Measurements from ENCODE around the gene IGF2BP1. TPM values are rescaled to one million over a fixed set of nuclear protein-coding genes. Genes with fewer than 3 reads are reported as not detected.
"Not testable (repeated sequence)": the region's sequence is repeated elsewhere in the genome, so short reads cannot be mapped to it uniquely, and the experiment has no call there.

The IGF2BP1 gene
- total RNA-seq, 2 experiments from 2014 or later = not detected

DNA sequence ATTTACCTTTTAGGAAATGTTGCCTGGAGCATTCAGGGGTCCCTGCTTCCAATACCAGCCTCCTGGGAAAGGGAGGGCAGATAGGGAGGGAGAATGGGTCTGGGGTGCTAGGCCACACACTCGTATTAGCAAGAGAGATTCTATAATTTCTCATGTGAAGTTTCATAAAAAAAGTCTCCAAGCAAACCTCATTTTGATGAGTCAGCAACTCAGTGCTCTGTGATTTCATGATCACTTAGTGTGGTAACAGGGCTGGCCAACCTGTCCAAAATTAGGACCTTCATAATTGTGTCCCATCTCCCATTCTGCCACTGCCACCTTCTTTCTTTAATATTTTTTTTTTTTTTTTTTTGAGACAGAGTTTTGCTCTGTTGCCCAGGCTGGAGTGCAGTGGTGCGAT is 41.4 kb downstream of the IGF2BP1 start:
- CTCF ChIA-PET = no interaction called here
- Histone ChIP-seq H3K4me1 (ENCODE audit: insufficient read depth, low read length) (no peaks in the 10 kb centered on the region), H3K36me3 (ENCODE audit: insufficient read depth, low read length) (no peaks in the 10 kb centered on the region), H3K27ac (ENCODE audit: low read depth in 1 of 2, low read length in 2 of 2) (no peak overlapping the region), H3K4me3 (ENCODE audit: low read length) (no peak overlapping the region), H3K9me3 (ENCODE audit: control insufficient read depth in 1 of 2, insufficient read depth in 1 of 2, low read length in 2 of 2) (peaks cover 0 to 9% of the 10 kb centered on the region in 2 experiments), H3K27me3 (ENCODE audit: control insufficient read depth in 1 of 2, insufficient read depth in 2 of 2, low read length in 2 of 2) (peaks cover 3 to 6% of the 10 kb centered on the region in 2 experiments)
- intact Hi-C loops (cut with DNase I, micrococcal nuclease) = no loop called here
- no peak for DNase-seq
- H3K36me3 Mint-ChIP-seq (ENCODE audit: low read depth) = no peaks in the 10 kb centered on the region
- H3K9me3 Mint-ChIP-seq = no peaks in the 10 kb centered on the region
- ATAC-seq (ENCODE audit: poor library complexity) = no peak
- TF ChIP-seq CTCF (IDR thresholded peaks at IDR 0.05) = no peak
- peaks cover 36% of the 10 kb centered on the region for H3K27me3 Mint-ChIP-seq
- H3K4me3 Mint-ChIP-seq = no peak overlapping the region
- no peaks in the 10 kb centered on the region for H3K4me1 Mint-ChIP-seq (ENCODE audit: low read depth)
- H3K27ac Mint-ChIP-seq = no peak overlapping the region
- POLR2A ChIA-PET = no interaction called here

GRCh38 chr17:49039518-49039917 is 42.3 kb downstream of the IGF2BP1 start:
- POLR2A ChIA-PET = interaction anchor here (0.6 kb wide), 1 partner anchor 318 kb away, joined by 5 read pairs; no protein-coding TSS in a partner anchor
- H3K4me3 Mint-ChIP-seq; intact Hi-C loops (cut with DNase I, micrococcal nuclease); H3K27ac Mint-ChIP-seq; H3K4me3 ChIP-seq (ENCODE audit: low read length); DNase-seq; CTCF ChIA-PET; H3K9me3 ChIP-seq (ENCODE audit: control insufficient read depth in 1 of 2, insufficient read depth in 1 of 2, low read length in 2 of 2); H3K36me3 Mint-ChIP-seq (ENCODE audit: low read depth); H3K27ac ChIP-seq (ENCODE audit: low read depth in 1 of 2, low read length in 2 of 2); H3K27me3 ChIP-seq (ENCODE audit: control insufficient read depth in 1 of 2, insufficient read depth in 2 of 2, low read length in 2 of 2); ATAC-seq (ENCODE audit: poor library complexity); H3K4me1 ChIP-seq (ENCODE audit: insufficient read depth, low read length); H3K36me3 ChIP-seq (ENCODE audit: insufficient read depth, low read length); H3K9me3 Mint-ChIP-seq; H3K4me1 Mint-ChIP-seq (ENCODE audit: low read depth): not testable (repeated sequence)
- peaks cover 42% of the 10 kb centered on the region for H3K27me3 Mint-ChIP-seq

DNA sequence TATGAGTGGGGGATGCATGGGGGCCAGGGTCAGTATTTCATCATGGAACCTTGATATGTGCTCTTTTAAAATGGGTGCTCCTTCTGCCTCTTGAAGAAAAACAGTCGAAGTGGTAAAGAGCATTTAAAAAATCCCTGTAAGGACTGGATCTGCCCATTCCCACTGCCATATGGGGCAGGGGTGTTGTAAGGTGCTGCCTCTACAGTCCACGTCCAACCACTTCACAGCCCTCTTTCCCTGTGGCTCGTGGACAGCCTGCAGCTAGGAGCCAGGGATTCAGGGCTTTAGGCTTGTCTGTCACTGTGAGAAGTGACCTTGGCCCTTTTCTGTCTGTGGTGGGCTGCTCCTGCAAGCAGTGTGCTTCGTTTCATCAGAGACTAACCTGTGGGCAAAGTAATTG is 44.3 kb downstream of the IGF2BP1 start:
- no peak for TF ChIP-seq CTCF (IDR thresholded peaks at IDR 0.05)
- Mint-ChIP-seq H3K9me3 (no peaks in the 10 kb centered on the region), H3K27ac (no peak overlapping the region), H3K4me3 (no peak overlapping the region), H3K4me1 (ENCODE audit: low read depth) (no peaks in the 10 kb centered on the region), H3K36me3 (ENCODE audit: low read depth) (no peaks in the 10 kb centered on the region), H3K27me3 (peaks cover 52% of the 10 kb centered on the region)
- POLR2A ChIA-PET = no interaction called here
- H3K27ac ChIP-seq (ENCODE audit: low read depth in 1 of 2, low read length in 2 of 2) = no peak overlapping the region
- intact Hi-C loops (cut with DNase I, micrococcal nuclease) = no loop called here
- H3K4me3 ChIP-seq (ENCODE audit: low read length) = no peak overlapping the region
- DNase-seq (no peak), ATAC-seq (ENCODE audit: poor library complexity) (no peak)
- H3K4me1 ChIP-seq (ENCODE audit: insufficient read depth, low read length) = no peaks in the 10 kb centered on the region
- CTCF ChIA-PET = no interaction called here
- no peaks in the 10 kb centered on the region for H3K36me3 ChIP-seq (ENCODE audit: insufficient read depth, low read length)
- no peaks in the 10 kb centered on the region for H3K9me3 ChIP-seq (ENCODE audit: control insufficient read depth in 1 of 2, insufficient read depth in 1 of 2, low read length in 2 of 2)
- peaks cover 0 to 11% of the 10 kb centered on the region in 2 experiments for H3K27me3 ChIP-seq (ENCODE audit: control insufficient read depth in 1 of 2, insufficient read depth in 2 of 2, low read length in 2 of 2)

DNA sequence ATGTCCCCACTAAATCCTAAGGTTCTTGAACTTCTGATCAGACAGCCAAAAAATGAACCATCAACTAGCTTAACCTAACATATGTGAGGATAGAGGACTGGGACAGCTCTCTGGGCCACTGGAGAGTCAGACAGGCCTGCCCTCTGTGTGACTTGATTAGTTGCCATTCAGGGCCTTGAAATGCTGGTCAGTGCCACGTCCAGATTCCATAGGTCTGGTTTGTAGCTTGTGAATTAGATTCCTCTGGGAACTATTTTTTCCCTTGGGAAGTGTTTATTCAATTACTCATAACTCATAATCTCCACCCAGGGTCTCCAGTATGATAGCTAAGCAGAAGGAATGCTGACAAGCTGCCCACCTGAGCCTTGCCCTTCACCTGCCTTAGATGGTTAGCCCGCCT is 48.2 kb downstream of the IGF2BP1 start:
- Mint-ChIP-seq H3K4me3 (no peak overlapping the region), H3K27me3 (peaks cover 54% of the 10 kb centered on the region), H3K9me3 (no peaks in the 10 kb centered on the region), H3K36me3 (ENCODE audit: low read depth) (no peaks in the 10 kb centered on the region), H3K27ac (no peak overlapping the region), H3K4me1 (ENCODE audit: low read depth) (no peaks in the 10 kb centered on the region)
- intact Hi-C loops (cut with DNase I, micrococcal nuclease) = no loop called here
- Histone ChIP-seq H3K4me1 (ENCODE audit: insufficient read depth, low read length) (no peaks in the 10 kb centered on the region), H3K4me3 (ENCODE audit: low read length) (no peak overlapping the region), H3K36me3 (ENCODE audit: insufficient read depth, low read length) (no peaks in the 10 kb centered on the region), H3K27me3 (ENCODE audit: control insufficient read depth in 1 of 2, insufficient read depth in 2 of 2, low read length in 2 of 2) (peaks cover 3 to 11% of the 10 kb centered on the region in 2 experiments), H3K9me3 (ENCODE audit: control insufficient read depth in 1 of 2, insufficient read depth in 1 of 2, low read length in 2 of 2) (no peaks in the 10 kb centered on the region), H3K27ac (ENCODE audit: low read depth in 1 of 2, low read length in 2 of 2) (no peak overlapping the region)
- ATAC-seq (ENCODE audit: poor library complexity) = no peak
- no peak for DNase-seq
- ChIA-PET POLR2A (no interaction called here), CTCF (interaction anchor here (0.8 kb wide), 1 partner anchor 12 kb away, joined by 3 read pairs; no protein-coding TSS in a partner anchor)
- no peak for TF ChIP-seq CTCF (IDR thresholded peaks at IDR 0.05)
